OCI-LY3 (cell line): Measurements from ENCODE around the gene ECI2.

Experiments
- H2AFZ ChIP-seq: fragments of 200-600, 300-600 bp; shearing (Covaris generic); 2 replicates; pipeline ENCODE4 v1.6.0; 2014; ENCODE audit warnings: antibody characterized with exemption, low read depth, low read length
- H3K27ac ChIP-seq: fragments of 200-600, 300-600 bp; sonication (generic); 2 replicates; pipeline ENCODE4 v1.5.1; 2014; ENCODE audit warnings: mild to moderate bottlenecking, low read length, moderate library complexity, mixed read lengths
- H3K27me3 ChIP-seq: fragments of 200-600, 300-600 bp; sonication (generic); 2 replicates; pipeline ENCODE4 v1.6.1; 2014; ENCODE audit warnings: low read depth, low read length, mixed read lengths
- H3K36me3 ChIP-seq: fragments of 200-600, 300-600 bp; sonication (generic); replicated peaks from 2 replicates; pipeline ENCODE3; 2014; ENCODE audit warnings: low read depth, low read length, mixed read lengths
- H3K4me1 ChIP-seq: fragments of 300-600, 200-600 bp; sonication (generic); 2 replicates; pipeline ENCODE4 v1.6.1; 2014; ENCODE audit warnings: low read length, mixed read lengths
- H3K4me2 ChIP-seq: fragments of 200-600, 300-600 bp; sonication (generic); 2 replicates; pipeline ENCODE4 v1.6.1; 2014; ENCODE audit warnings: low read length, mixed read lengths
- H3K4me3 ChIP-seq: fragments of 300-600, 200-600 bp; sonication (generic); 2 replicates; pipeline ENCODE4 v1.5.1; 2014; ENCODE audit warnings: antibody characterized with exemption, mild to moderate bottlenecking, low read length, moderate library complexity
- H3K79me2 ChIP-seq: fragments of 300-600, 200-600 bp; shearing (Covaris generic); 2 replicates; pipeline ENCODE4 v1.6.1; 2014; ENCODE audit warnings: mild to moderate bottlenecking, low read length, mixed read lengths
- H3K9ac ChIP-seq: fragments of 300-600, 200-600 bp; shearing (Covaris generic); 2 replicates; pipeline ENCODE4 v1.6.0; 2014; ENCODE audit warnings: mild to moderate bottlenecking, low read length, moderate library complexity
- H3K9me3 ChIP-seq: fragments of 200-600, 300-600 bp; shearing (Covaris generic); 2 replicates; pipeline ENCODE4 v1.6.1; 2014; ENCODE audit warnings: low read length, mixed read lengths; ENCODE audit not compliant: insufficient read depth
- H4K20me1 ChIP-seq: fragments of 200-600, 300-600 bp; sonication (generic); 2 replicates; pipeline ENCODE4 v1.6.1; 2016; ENCODE audit warnings: low read length, mixed read lengths; ENCODE audit not compliant: insufficient read depth
- EZH2phosphoT487 ChIP-seq: fragments of 200-600 bp; shearing (Covaris generic); IDR thresholded peaks from 2 replicates; pipeline ENCODE4 v1.6.1; 2018; ENCODE audit warnings: antibody characterized with exemption, mixed run types, low read depth
- TF ChIP-seq, protein P1 (sequence below): fragments of 200-600, 300-600 bp; sonication (generic); IDR thresholded peaks from 2 replicates; pipeline ENCODE4 v1.5.1; 2014; ENCODE audit warnings: antibody characterized with exemption, low read length, low read depth

Gene ECI2

DNA sequence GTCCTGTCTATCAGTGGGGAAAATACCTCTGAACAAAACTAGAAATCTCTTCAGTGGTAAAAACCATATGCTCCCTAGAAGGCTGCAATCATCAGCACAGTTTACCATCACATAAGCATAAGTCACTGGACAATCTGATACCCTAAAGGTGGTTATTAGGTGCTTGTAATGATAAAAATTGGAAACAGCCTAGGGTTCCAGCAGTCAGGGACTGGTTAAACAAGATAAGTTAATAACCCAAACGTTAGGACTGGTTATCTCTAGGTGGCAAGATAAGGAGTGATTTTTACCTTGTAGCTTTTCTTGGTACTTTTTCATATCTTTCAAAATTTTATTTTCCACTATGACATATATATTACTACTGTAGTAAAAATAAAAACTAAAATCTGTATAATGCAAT lies 11.0 kb downstream of the ECI2 start:
- Histone ChIP-seq H3K4me3 (no peak overlapping the region), H4K20me1 (no peaks in the 10 kb centered on the region), H3K27me3 (no peaks in the 10 kb centered on the region), H3K27ac (no peak overlapping the region), H3K9me3 (no peaks in the 10 kb centered on the region), H3K4me2 (no peak overlapping the region), H3K9ac (no peak overlapping the region), H3K36me3 (peaks cover 3% of the 10 kb centered on the region), H3K4me1 (no peaks in the 10 kb centered on the region), H2AFZ (no peak overlapping the region), H3K79me2 (no peaks in the 10 kb centered on the region)
- TF ChIP-seq EZH2phosphoT487, result no peak
- TF ChIP-seq, protein P1, sequence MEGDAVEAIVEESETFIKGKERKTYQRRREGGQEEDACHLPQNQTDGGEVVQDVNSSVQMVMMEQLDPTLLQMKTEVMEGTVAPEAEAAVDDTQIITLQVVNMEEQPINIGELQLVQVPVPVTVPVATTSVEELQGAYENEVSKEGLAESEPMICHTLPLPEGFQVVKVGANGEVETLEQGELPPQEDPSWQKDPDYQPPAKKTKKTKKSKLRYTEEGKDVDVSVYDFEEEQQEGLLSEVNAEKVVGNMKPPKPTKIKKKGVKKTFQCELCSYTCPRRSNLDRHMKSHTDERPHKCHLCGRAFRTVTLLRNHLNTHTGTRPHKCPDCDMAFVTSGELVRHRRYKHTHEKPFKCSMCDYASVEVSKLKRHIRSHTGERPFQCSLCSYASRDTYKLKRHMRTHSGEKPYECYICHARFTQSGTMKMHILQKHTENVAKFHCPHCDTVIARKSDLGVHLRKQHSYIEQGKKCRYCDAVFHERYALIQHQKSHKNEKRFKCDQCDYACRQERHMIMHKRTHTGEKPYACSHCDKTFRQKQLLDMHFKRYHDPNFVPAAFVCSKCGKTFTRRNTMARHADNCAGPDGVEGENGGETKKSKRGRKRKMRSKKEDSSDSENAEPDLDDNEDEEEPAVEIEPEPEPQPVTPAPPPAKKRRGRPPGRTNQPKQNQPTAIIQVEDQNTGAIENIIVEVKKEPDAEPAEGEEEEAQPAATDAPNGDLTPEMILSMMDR, result no peak

DNA sequence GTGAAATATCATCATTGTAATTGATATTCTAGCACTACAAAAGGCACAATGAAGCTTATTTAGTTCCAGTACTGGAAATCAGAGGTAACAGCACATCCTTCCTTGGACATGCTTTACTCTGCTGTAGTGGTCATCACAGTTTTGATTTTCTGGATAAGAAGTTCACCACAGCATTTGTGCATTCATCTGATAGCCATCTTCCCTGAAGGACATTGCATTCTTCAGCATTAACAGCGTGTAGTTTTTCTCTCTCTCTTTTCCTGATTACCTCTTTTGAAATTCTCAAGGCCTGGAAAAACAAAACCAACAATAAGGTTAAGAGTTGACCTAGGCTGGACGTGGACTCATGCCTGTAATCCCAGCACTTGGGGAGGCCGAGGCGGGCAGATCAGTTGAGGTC lies 19.6 kb downstream of the ECI2 start:
- peaks cover 5% of the 10 kb centered on the region for H3K36me3 ChIP-seq
- no peak overlapping the region for H3K9ac ChIP-seq
- no peak overlapping the region for H2AFZ ChIP-seq
- no peak overlapping the region for H3K27ac ChIP-seq
- H4K20me1 ChIP-seq, result no peaks in the 10 kb centered on the region
- TF ChIP-seq, protein P1, result no peak
- TF ChIP-seq EZH2phosphoT487, result no peak
- no peak overlapping the region for H3K4me3 ChIP-seq
- no peak overlapping the region for H3K4me2 ChIP-seq
- H3K4me1 ChIP-seq, result peaks cover 4% of the 10 kb centered on the region; the same call in 1 of the 2 replicates
- H3K79me2 ChIP-seq, result no peaks in the 10 kb centered on the region
- no peaks in the 10 kb centered on the region for H3K9me3 ChIP-seq
- H3K27me3 ChIP-seq, result no peaks in the 10 kb centered on the region

DNA sequence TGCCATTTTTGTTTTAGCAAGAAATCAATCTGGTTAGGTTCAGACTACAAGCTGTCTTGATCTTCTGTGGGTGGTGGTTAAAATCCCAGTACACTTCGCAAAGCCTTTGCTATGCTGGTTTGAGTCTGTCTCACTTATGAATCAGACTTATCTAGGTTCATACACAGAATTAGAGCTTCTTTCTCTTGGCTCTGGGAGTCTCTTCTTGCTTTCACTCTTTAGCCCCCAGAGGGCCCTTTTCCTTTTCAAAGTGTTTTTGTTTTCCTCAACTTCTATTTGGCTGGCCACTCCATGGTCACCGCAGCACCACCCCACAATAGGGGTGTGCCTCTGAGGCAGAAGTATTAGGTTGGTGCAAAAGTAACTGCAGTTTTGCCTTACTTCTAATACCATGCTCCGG lies 21.3 kb downstream of the ECI2 start:
- H2AFZ ChIP-seq, result no peak overlapping the region
- no peak overlapping the region for H3K4me3 ChIP-seq

DNA sequence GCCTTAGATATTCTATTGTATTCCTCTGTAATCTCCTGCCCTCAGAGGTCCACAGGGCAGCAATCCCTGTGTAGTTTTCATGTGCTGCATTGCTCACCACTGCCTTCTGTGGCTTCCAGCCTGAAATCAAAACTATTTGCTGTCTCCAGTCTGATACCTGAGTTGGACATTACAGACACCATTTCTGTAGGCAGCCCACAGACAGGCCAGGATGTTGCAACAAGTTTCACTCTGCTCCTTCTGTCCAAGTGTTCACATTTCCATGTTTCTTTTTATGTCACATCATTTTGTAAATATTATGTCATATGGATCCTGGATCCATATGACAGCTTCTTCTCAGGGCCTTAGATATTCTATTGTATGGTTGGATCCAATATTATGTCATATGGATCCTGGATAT lies 21.7 kb downstream of the ECI2 start:
- Histone ChIP-seq H3K4me1 (peaks cover 5% of the 10 kb centered on the region; the same call in 1 of the 2 replicates), H3K9me3 (no peaks in the 10 kb centered on the region), H3K27me3 (no peaks in the 10 kb centered on the region), H3K4me2 (no peak overlapping the region), H4K20me1 (no peaks in the 10 kb centered on the region), H3K27ac (no peak overlapping the region), H3K36me3 (peaks cover 5% of the 10 kb centered on the region), H3K4me3 (no peak overlapping the region), H2AFZ (no peak overlapping the region), H3K9ac (no peak overlapping the region), H3K79me2 (no peaks in the 10 kb centered on the region)
- no peak for TF ChIP-seq EZH2phosphoT487
- TF ChIP-seq, protein P1, result no peak

More for the DNA sequence above, 21.3 kb downstream of the ECI2 start:
- no peak overlapping the region for H3K27ac ChIP-seq
- H3K79me2 ChIP-seq, result no peaks in the 10 kb centered on the region
- no peaks in the 10 kb centered on the region for H4K20me1 ChIP-seq
- TF ChIP-seq, protein P1, result no peak
- TF ChIP-seq EZH2phosphoT487, result no peak
- H3K9ac ChIP-seq, result no peak overlapping the region
- no peaks in the 10 kb centered on the region for H3K9me3 ChIP-seq
- H3K4me2 ChIP-seq, result no peak overlapping the region
- peaks cover 5% of the 10 kb centered on the region for H3K36me3 ChIP-seq
- peaks cover 5% of the 10 kb centered on the region; the same call in 1 of the 2 replicates for H3K4me1 ChIP-seq
- H3K27me3 ChIP-seq, result no peaks in the 10 kb centered on the region
